HG03432 (cell line): ENCODE results near the gene ADAM23.
A peak's percentile ranks its signal among the peaks of the same experiment; 100 is the strongest.

ENCODE experiments used
- ATAC-seq: cut with Tn5 transposase; IDR thresholded peaks from one replicate; pipeline ENCODE4 v1.9.1; 2021; ENCODE audit warnings: mild to moderate bottlenecking, moderate library complexity; ENCODE audit not compliant: unreplicated experiment

ADAM23 gene

DNA sequence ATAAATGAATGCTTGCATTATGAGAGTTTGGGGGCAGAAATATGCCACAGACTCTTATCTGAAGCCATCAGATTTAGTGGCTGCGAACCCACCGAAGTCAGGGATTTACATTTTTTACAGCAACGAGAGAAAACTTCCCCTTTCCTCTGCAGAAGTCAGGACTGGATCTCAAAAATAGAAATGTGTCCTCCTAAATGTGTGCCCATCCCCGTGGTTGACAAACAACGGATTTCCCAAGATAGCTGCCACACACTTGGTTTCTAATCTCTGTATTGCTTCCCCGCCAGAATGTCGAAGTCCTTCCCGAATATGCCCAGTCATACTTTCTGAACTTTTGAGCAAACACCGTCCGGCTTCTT is 879 bp upstream of the ADAM23 start:
- ATAC-seq, result no peak

DNA sequence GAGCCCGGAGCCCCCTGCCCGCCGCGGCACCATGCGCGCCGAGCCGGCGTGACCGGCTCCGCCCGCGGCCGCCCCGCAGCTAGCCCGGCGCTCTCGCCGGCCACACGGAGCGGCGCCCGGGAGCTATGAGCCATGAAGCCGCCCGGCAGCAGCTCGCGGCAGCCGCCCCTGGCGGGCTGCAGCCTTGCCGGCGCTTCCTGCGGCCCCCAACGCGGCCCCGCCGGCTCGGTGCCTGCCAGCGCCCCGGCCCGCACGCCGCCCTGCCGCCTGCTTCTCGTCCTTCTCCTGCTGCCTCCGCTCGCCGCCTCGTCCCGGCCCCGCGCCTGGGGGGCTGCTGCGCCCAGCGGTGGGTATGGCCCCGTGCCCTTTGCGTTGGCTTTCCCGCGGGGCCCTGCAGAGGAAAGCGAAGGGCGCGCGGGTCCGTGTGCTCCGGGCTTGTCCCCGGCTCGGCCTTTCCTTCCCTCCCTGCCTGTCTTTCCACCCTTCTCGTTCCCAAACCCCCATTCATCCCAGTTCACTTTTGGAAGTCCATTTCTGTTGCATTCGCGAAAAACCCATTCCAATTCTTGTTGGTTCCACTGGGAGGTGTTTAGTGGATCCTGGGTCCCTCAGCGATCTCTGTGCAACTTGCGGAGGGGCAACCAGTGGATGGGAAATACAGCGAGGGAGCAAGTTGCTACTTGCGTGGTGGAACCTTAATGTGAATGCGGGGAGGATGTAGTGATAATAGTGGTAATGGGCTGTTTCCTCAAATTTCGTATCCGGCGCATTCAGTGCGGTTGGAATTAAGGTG is 599 bp downstream of the ADAM23 start:
- peak; percentile 69 for ATAC-seq

DNA sequence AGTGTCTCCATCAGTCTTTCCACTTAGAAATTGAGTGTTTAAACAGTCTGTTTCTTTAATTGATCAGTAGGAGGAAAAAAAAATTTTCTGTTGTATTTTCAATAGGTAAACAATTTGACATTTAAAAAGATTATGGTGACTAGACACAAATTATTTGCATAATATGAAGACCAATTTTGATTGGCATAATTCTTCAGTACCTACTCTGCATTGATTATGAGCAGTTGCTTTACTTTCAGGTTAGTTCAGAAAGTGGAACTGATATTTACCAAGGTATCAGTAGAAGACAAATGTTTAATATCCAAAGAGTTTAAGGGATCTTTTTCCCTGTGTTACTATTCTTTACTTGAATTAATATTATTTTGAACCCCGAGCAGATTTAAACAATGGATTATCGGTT is 2.6 kb downstream of the ADAM23 start:
- no peak for ATAC-seq

DNA sequence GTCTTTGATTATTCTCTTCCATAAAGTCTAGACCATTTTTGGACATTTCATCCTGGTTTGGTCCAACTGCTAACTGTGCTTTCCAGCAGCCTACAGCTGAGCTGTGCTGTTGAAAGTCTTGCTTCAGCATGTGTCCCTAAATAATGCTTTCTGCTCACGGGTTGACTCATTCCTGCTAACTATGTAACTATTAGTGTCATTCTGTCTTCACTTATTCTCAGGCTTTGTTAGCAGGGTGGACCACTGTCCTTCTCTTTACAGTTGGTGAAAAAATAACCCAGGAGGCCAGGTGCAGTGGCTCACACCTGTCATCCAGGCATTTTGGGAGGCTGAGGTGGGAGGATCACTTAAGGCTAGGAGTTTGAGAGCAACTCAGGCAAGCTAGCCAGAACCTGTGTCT is 8.9 kb downstream of the ADAM23 start:
- ATAC-seq, result peak; percentile 71

DNA sequence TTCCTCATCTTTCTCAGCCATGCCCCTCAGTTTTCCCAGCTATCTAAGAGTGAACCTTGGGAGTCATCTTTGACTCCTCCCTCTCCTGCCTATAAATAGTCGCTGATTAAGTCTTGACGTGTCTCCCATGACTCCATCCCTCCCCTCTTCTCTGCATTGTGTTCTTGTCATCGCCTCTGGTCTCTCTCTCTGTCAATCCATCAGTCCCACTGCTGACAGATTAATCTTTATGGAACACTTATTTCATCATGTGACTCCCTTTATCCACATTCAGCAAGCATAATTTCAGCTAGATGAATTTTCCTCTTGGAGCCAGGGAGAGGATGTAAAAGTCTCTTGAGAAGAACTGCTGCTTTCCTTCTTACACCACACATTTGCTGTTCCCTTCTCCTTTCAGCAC is 9.4 kb downstream of the ADAM23 start:
- no peak for ATAC-seq

DNA sequence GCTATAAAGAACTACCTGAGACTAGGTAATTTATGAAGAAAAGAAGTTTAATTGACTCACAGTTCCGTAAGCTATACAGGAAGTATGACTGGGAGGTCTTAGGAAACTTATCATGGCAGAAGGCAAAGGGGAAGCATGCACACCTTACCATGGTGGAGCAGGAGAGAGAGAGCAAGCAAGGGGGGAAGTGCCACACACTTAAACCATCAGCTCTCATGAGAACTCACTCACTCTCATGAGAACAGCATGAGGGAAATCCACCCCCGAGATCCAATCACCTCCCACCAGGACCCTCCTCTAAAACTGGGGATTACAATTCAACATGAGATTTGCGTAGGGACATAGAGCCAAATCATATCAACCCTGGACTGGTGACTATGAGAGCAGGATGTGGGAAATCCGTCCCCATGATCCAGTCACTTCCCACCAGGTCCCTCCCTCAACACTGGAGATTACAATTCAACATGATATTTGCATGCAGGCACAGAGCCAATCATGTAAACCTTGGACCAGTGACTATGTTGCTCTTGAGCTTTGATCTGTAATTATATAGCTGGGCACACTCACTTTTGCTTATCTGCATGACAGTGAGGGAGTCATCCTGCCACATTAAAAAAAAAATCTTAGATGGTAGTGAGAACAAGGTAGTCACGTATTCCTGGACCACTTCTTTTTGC is 12.9 kb downstream of the ADAM23 start:
- ATAC-seq, result no peak

DNA sequence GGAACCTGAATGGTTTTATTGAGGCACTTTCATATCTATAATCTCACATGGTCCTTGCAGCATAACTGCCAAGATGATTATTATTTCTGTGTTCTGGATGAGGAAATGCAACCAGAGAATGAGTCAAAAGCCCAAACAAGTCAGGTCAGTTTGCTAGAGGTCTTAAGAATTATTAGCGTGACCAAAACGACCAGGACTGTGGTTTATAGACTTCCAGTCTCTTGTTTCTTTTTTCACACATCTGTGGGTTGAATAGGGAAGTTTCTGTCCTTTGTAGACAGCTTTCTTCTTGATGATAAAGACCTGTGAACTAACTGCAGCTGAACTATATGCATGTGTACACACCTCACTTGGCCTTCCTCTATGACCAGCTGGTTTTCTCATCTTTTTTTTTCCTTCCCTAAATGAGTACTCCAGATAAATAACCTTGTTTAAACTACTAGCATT is 13.9 kb downstream of the ADAM23 start:
- peak; percentile 91 for ATAC-seq

DNA sequence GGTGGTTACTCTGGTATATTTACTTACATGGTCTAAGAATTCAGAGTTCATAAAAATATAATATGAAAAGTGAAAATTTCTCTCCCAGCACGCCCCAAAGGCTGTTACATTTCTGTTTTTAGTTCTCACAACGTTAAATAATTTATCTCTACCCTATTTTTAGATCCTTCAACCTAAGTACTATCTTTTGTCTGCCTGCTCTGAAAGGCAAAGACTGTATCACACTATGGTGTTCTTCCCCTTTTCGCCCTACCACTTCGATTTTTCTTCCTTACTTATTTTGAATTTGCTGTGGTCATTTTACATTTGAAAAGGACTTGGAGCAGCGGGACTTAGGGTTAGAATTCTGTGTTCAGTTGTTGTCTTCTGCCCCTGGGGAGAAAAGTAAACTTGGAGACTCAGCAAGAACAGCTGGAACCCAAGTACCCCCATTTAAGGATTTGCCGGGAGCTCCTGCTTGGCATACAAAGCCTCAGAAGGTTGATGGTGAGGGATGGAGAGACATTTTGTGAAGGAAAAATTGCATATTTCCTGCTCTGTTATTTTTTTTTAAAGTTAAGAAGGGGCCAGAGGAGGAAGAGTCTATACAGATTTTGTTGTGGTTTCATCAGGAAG is 19.0 kb downstream of the ADAM23 start:
- ATAC-seq, result no peak

DNA sequence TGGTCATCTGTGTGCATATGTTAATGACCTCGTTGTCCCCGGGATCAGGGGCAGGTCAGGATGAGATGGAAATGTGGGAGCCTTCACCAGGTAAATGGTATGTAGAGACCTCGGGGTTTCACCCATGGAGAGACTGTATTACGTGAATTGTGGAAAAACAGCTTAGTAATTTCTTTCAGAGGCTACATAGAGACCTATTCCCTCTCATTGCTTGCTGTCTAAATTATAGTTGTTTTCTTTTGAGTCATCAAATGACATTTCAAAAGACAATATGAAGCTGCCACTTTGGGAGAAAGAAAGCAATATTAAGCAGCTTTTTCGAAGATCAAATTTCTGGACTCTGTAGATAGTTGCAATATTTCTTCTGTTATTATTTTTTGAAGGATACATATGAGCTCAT is 20.4 kb downstream of the ADAM23 start:
- ATAC-seq, result no peak

DNA sequence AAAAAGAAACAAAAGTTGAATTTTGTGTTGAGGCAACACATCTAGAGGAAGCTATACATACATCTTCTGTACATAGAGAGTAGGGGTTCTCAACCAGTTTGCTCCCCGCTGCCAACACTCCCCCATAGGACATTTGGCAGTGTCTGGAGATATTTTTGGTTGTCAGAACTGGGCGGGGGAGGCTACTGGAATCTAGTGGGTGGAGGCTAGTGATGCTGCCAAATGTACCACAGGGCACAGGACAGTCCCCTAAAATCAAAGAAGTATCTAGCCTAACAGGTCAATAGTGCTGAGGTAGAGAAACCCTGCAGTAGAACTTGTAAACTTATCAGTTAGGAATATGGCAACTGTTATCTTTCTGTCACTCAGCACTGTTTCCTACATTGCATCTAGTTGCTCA is 21.3 kb downstream of the ADAM23 start:
- no peak for ATAC-seq

DNA sequence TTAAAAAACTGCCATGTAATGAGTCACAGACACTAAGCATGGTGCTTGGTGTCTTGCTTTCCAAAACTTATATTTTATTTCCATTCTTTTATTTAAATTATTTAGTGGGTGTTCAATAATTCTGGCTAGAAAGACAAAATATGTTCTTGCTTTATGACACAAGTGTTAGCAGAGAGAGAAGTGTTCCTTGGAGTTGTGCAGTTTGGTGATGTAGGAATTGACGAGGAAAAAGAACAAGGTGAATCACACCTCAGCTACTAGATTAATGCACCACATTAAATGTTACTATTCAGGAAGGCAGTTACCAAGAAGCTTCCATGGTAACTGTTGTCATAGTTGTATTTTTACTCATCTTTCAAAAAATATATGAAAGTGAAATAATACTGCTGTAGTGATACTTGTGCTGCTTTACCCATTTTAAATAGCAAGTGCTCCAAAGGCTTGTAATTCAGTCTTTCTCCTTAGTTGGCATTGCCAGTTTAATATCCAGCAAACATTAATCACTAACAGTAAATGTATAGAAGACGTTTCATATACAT is 28.3 kb downstream of the ADAM23 start:
- peak; percentile 83 for ATAC-seq

DNA sequence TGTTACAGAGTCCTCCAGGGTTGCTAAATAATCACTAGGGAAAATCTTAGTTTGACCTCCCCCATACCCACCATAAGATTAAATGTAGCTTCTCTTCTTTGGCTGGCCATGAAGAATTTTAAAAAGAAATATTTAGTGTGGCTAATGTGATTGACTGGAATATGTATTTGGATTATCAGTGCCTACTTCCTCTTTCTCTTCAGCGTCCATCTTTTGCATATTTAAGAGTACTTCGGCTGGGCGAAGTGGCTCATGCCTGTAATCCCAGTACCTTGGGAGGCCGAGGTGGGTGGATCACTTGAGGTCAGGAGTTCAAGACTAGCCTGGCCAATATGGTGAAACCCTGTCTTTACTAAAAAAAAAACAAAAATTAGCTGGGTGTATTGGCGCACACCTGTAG is 28.8 kb downstream of the ADAM23 start:
- peak; percentile 25 for ATAC-seq

DNA sequence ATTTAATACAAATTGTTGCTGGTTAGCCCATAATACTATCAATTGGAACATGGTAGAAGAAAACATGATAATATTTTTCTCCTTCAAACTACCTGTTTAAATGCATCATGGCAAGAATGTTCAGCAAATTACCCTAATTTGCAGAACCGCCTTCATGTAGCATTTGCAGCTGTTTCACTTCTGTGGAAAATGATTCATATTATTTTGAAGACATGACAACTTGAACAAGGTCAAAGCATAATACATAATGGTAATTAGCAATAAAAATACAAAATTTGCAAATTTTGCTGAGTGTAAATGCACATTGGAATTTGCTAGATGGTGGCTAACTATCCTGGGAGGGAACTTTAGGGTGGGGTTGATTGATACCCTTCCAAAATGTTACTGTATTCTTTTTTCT is 30.8 kb downstream of the ADAM23 start:
- ATAC-seq, result no peak

DNA sequence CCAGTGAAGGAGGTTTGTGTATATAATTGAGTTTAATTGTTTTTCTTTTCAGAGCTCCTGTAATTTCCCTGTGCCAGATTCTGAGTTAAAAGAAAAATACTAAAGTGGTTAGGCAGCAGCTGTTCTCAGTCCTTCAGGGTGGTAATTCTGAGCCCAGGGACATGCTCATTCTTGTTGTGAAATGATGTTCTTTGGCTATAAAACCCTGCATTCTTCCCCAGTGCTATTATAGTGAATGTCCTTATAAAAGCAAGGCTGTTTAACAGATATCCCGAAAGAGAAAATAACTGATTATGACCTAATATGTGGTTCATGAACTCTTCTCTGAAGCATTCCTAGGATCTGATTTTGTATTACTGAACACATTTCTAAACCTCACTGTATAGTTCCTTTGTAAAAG is 34.0 kb downstream of the ADAM23 start:
- ATAC-seq, result no peak

DNA sequence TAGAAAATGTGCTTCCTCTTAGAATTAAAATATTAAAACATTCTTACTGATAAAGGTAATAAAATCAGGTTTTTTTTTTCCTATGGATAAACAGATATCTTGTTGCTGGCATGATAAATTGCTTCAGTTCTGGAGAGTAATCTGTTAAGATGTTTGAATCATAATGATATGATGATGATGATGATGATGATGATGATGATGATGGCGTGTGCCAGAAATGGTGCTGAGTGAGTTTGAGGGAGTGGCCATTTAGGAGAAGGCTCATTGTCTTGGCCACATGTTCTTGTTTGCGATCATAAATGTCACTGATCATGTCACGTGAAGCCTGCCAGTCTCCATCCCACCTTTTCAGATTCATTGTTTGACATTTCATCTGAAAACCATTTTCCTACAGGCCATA is 35.0 kb downstream of the ADAM23 start:
- ATAC-seq, result no peak

DNA sequence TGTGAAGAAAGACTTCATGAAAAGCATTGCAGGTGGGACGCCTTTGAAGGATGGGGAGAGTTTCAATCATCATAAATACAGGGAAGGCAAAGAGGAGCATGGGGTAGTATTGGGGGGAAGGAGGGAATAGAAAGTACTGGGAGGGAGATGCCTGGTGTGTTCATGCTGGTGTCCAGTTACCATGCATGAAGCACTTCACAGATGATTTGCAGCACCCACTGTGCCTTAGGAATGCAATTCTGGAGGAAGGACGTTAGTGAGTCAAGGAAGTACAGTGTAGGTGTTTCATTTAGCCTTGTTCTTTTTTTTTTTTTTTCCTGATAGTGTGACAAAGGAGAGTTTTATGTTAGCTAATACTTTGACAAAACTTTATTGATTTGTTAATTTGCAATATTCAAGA is 36.8 kb downstream of the ADAM23 start:
- no peak for ATAC-seq

DNA sequence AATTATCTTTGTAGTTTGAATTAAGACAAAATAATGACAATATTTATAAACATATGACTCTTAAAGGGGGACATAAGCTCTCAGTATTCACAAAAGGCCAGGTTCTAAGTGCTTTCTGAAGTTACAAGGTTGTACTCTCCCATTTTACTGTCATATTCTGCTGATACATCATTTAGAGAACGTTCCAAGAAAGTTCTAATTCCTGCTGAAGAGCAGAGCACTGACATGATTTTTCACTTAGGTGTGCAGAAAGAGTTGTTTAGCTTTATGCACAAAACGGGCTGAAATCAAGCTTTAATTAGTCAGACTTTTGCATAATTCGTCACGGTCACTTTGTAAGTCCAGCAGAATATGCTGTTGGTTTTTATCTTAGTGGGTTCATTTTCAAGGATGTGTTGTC is 37.3 kb downstream of the ADAM23 start:
- no peak for ATAC-seq

DNA sequence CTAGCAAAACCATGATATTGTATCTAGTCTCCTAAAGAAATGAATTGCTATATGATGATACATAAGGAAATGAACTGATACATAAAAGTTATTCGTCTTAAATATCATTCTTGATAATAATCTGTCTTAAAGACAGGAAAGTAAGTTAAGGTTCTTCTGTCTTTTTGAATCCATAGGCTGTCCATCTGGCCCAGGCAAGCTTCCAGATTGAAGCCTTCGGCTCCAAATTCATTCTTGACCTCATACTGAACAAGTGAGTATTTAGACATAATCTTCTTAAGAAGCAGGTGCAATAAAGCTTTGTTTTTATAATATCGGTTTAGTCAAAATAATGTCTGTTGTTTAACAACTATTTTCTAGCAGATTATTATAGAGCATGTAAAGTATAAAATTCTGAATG is 37.7 kb downstream of the ADAM23 start:
- ATAC-seq, result no peak

DNA sequence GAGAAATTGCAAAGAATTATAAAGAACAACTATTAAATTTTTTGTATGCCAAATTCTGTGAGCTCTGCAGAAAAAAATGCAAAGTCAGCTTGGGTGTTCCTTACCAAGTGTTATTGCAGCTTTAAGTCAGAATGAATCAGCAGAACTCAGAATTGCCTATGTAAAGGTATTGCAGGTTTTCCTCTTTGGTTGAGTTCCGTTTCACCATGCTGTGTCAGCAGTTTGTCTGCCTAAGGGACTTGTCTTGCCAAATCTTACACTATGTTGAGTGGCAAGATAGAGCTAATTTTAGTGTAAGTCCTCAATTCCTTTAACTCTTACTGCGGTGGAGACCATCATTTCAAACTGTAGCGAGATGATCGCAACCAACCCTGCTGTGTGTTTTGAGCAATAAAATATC is 38.8 kb downstream of the ADAM23 start:
- no peak for ATAC-seq

DNA sequence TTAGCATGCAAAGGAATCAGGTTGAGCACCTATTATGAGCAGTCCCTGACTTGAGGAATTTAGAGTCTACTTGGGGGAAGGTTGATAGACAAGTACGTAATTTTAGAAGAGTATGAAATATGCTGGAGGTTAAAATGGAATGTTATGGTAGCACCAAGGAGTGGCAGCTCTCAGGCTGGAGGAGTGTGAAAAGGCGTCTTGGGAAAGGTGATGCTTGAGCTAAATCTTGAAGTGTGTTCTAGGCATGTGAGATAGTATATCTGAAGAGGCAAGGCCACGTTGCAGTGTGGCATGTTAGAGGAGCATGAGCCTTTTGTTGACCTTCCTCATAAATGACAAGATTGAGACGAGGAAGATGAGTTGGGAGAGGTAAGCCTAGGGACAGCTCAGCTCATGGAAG is 39.3 kb downstream of the ADAM23 start:
- no peak for ATAC-seq

DNA sequence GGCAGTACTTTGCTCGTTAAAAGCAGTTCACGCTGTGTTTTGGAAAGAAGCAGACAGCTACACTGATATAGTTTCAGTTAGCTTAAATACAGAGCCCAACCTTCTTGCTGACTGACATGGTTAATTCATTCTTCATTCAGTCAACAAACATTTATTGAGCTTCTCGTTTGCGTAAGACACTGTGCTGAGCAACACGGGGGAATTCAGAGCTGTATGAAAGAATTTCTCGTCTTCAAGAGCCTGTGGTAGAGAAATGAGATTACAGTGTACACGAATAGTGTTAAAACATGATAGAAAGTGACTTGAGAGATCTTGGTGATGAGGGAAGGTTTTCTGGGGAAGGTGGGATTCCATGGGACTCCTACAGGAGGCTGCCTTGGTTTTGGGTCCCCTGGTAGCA is 44.7 kb downstream of the ADAM23 start:
- no peak for ATAC-seq

DNA sequence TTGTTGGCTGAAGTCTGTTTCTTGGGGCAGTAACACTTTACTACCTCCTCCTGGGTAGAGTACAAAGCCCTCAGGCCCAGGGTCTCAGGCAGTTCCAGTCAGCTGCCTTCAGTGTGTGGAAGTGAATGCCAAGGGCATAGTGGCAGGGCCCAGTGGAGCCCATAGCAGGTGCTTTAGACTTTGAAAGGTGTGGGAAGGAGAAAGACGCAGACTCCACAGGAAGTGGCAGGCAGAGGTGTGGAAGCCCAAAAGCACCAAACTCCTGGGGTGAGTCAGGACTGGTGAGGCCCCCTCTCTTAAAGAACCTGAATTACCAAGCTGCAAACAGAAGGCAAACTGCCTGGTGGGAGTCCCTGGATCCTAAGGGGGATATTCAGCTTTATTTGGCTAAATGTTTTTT is 45.3 kb downstream of the ADAM23 start:
- no peak for ATAC-seq
